Endothelial cell of umbilical vein (primary cell): ENCODE data around the gene IRF2. TPM values are rescaled to one million over a fixed set of nuclear protein-coding genes. Genes with fewer than 3 reads are reported as not detected.

Experiments
- Bru-seq: library from RNA; stranded (reverse); fragments of 400-500 nt; gene quantifications from one replicate; lab custom pipeline; 2021; lab: Mats Ljungman, UMichigan
- BruChase-seq, 2 experiments: library from RNA; stranded (reverse); fragments of 400-500 nt; gene quantifications; one replicate each; lab custom pipeline; 2021; lab: Mats Ljungman, UMichigan
- BruUV-seq: library from RNA; stranded (reverse); fragments of 400-500 nt; replicated peaks from 2 replicates; lab custom pipeline; 2021; lab: Mats Ljungman, UMichigan
- CTCF ChIA-PET: fragments of 300-600, 350-600 bp; sonication (Branson Sonifier 250); formaldehyde crosslinking; loops from one replicate; lab custom pipeline; 2021; ENCODE audit warnings: antibody characterized with exemption, inconsistent platforms; lab: Charles Lee
- POLR2A ChIA-PET: fragments of 300-600, 350-600 bp; sonication (Branson Sonifier 250); formaldehyde crosslinking; loops from one replicate; lab custom pipeline; 2021; ENCODE audit warnings: antibody characterized with exemption, inconsistent platforms; lab: Charles Lee
- DNase-seq: peaks from one replicate; pipeline ENCODE4 v3.0.0-alpha.2; 2011; ENCODE audit warnings: low read depth, low spot score
- FAIRE-seq: peaks from 2 replicates; lab custom pipeline; 2011; peaks lifted over from hg19 to GRCh38; lab: Jason Lieb, UNC
- H2AFZ ChIP-seq: 2 replicates; pipeline ENCODE4 v1.6.0; 2012; ENCODE audit warnings: low read depth, low read length, control low read depth, inconsistent platforms
- H3K27ac ChIP-seq: 2 replicates; pipeline ENCODE4 v1.5.1; 2011; ENCODE audit warnings: low read depth, mild to moderate bottlenecking, control low read depth, low read length, moderate library complexity; ENCODE audit not compliant: insufficient read depth
- H3K27me3 ChIP-seq, 2 experiments: 2 replicates each; pipeline versions ENCODE4 v1.6.0 to v1.6.1; 2011; ENCODE audit warnings: low read length in 2 of 2, mixed read lengths in 1 of 2; ENCODE audit not compliant: control insufficient read depth in 2 of 2, insufficient read depth in 2 of 2
- H3K36me3 ChIP-seq, 2 experiments: 2 replicates in 1 of 2; 3 replicates in 1 of 2; pipeline ENCODE4 v1.5.1; 2011; ENCODE audit warnings: low read length in 2 of 2, mild to moderate bottlenecking in 1 of 2, moderate library complexity in 1 of 2; ENCODE audit not compliant: control insufficient read depth in 2 of 2, insufficient read depth in 2 of 2; ENCODE audit errors: extremely low read depth in 1 of 2
- H3K4me1 ChIP-seq: 3 replicates; pipeline ENCODE4 v1.5.1; 2011; ENCODE audit warnings: mild to moderate bottlenecking, low read length; ENCODE audit not compliant: control insufficient read depth, insufficient read depth; ENCODE audit errors: extremely low read depth
- H3K4me2 ChIP-seq: 2 replicates; pipeline ENCODE4 v1.6.1; 2011; ENCODE audit warnings: low read length, control low read depth, mixed read lengths; ENCODE audit not compliant: insufficient read depth
- H3K4me3 ChIP-seq, 3 experiments: fragments of 200-600 bp in 1 of 3; sonication (generic), shearing (Covaris generic) in 1 of 3; replicated peaks in 1 of 3; 2 replicates each; pipeline ENCODE4 v1.5.1; 2011 to 2016; ENCODE audit warnings: control low read depth in 3 of 3, low read length in 3 of 3, mild to moderate bottlenecking in 2 of 3, inconsistent platforms in 1 of 3, low read depth in 1 of 3, moderate library complexity in 1 of 3; ENCODE audit not compliant: insufficient read depth in 1 of 3
- H3K79me2 ChIP-seq: 2 replicates; pipeline ENCODE4 v1.6.0; 2012; ENCODE audit warnings: low read length, inconsistent platforms; ENCODE audit not compliant: control insufficient read depth, insufficient read depth
- H3K9ac ChIP-seq: replicated peaks from 2 replicates; pipeline ENCODE3; 2011; ENCODE audit warnings: low read length, control low read depth; ENCODE audit not compliant: insufficient read depth; ENCODE audit errors: extremely low read depth
- H3K9me1 ChIP-seq: replicated peaks from 3 replicates; pipeline ENCODE4 v1.6.0; 2011; ENCODE audit warnings: mild to moderate bottlenecking, low read length; ENCODE audit not compliant: control insufficient read depth, insufficient read depth; ENCODE audit errors: extremely low read depth
- H3K9me3 ChIP-seq: replicated peaks from 2 replicates; pipeline ENCODE4 v1.5.1; 2012; ENCODE audit warnings: low read length, inconsistent platforms; ENCODE audit not compliant: control insufficient read depth, insufficient read depth
- H4K20me1 ChIP-seq: replicated peaks from 2 replicates; pipeline ENCODE3; 2011; ENCODE audit warnings: mild to moderate bottlenecking, low read length; ENCODE audit not compliant: control insufficient read depth, insufficient read depth; ENCODE audit errors: extremely low read depth
- EZH2 ChIP-seq: IDR thresholded peaks from 2 replicates; pipeline ENCODE4 v1.6.1; 2012; ENCODE audit warnings: borderline replicate concordance, low read depth, mild to moderate bottlenecking, moderate library complexity, low read length, inconsistent platforms; ENCODE audit not compliant: severe bottlenecking
- MYC ChIP-seq: IDR thresholded peaks from one replicate; pipeline ENCODE4 v1.6.1; 2011; ENCODE audit warnings: mild to moderate bottlenecking, low read depth, low read length
- POLR2A ChIP-seq: IDR thresholded peaks from 2 replicates; pipeline ENCODE4 v1.6.1; 2012; ENCODE audit warnings: low read depth, mild to moderate bottlenecking, control low read depth, low read length
- POLR2AphosphoS5 ChIP-seq: IDR thresholded peaks from 2 replicates; pipeline ENCODE4 v1.6.1; 2012; ENCODE audit warnings: low read depth, mild to moderate bottlenecking, control low read depth, low read length, moderate library complexity; ENCODE audit not compliant: insufficient read depth
- dilution Hi-C: fragments of 300-500 bp; cut with MboI; formaldehyde crosslinking; loops from one replicate; pipeline ENCODE4 v1.15.0; 2019; ENCODE audit warnings: low sequenced_read_pairs; ENCODE audit not compliant: extremely low pct_ligation_motif_present
- intact Hi-C: fragments of 100-400 bp; cut with micrococcal nuclease; formaldehyde crosslinking; loops from one replicate; pipeline ENCODE4 v1.10.0; 2022
- long read RNA-seq: library from polyadenylated mRNA; stranded (forward); transcript quantifications from one replicate; pipeline ENCODE4 v2.0.0, GENCODE V29; 2021
- polyA minus RNA-seq, 3 experiments: library from RNA; depleted of rRNA, polyadenylated mRNA; stranded (reverse); fragments of >200 nt; gene quantifications; 1 replicate in 1 of 3; 2 replicates in 2 of 3; pipeline ENCODE4 v1.2.3, GENCODE V29; 2011
- polyA plus RNA-seq, 4 experiments: library from polyadenylated mRNA; depleted of rRNA in 3 of 4; stranded (reverse) in 3 of 4; unstranded in 1 of 4; fragments of >200 nt; gene quantifications; 2 replicates each; pipeline versions ENCODE4 v1.2.1 to v1.2.3, GENCODE V29; 2011 to 2012; ENCODE audit warnings: missing spikeins in 1 of 4
- total RNA-seq: library from RNA; stranded (reverse); gene quantifications from 2 replicates; pipeline ENCODE4 v1.2.3, GENCODE V29; 2021

The IRF2 gene
- 24.6 and 27.6 TPM in 2 replicates for total RNA-seq
- 25.8 and 26.9 TPM in 2 replicates for polyA plus RNA-seq
- polyA plus RNA-seq (2011; cell fraction: cytosol; rRNA removed): 23.0 and 25.0 TPM in 2 replicates
- 23.1 and 24.0 TPM in 2 replicates for polyA plus RNA-seq (2011; cell fraction: nucleus; rRNA removed)
- polyA plus RNA-seq (2012): 16.1 and 16.2 TPM in 2 replicates
- polyA minus RNA-seq: 30.9 and 32.6 TPM in 2 replicates
- polyA minus RNA-seq (2011; cell fraction: cytosol; rRNA and poly(A)+ RNA removed): 15.4 TPM
- polyA minus RNA-seq (2011; cell fraction: nucleus; rRNA and poly(A)+ RNA removed): 16.3 and 16.8 TPM in 2 replicates
- percentile 70 among the genes with signal in this experiment for Bru-seq, nascent RNA
- percentile 62 among the genes with signal in this experiment for BruChase-seq, experiment 1, labeled RNA remaining after a 6-hour chase
- BruChase-seq, experiment 2, labeled RNA remaining after a 2-hour chase: percentile 60 among the genes with signal in this experiment
- long read RNA-seq, transcript IRF2-201 (9 exons, 2,303 nt): major isoform, 39 of 50 reads
- long read RNA-seq, partial matches to known transcripts: 0 of 50 reads
- long read RNA-seq, other reads (novel, unspliced or antisense): 11 of 50 reads

DNA sequence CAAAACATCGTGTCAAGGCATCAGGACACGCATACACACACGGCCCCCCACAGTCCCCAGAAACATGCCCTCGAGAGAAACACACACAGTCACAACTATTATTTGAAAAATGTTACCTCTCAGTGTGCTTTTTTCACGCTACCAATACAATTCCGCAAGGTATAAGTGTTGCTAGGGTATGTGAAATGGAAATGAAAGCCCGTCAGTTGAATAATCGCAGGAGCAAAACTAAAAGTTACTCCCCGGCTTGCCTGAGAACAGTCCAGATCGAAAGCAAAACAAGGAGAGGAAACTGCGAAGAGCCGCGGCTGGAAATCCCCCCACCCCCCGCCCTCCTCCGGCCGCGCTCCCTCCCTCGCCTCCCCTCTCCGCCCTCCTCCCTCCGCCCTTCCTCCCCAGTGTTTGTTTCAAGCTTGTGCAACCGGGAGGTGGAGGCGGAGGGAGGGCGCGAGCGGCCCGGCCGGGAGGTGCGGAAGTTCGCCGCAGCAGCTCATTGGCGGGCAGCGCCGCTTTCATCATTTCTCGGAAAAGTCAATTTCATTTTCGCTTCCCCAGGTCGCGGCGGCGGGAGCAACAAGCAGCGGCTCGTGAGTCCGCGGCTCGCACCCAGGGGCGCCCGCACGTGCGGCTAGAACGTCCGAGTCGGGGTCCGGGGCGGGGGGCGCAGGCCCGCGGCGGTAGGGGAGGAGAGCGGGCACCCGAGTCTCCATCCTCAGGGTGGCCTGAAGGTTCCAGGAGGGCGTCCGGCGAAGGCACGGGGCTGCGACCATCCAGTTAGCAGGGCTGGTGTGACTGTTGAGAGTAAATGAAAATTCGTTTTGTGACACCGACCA is at the start of gene IRF2:
TSS of gene IRF2 (minus strand) at position 288 of the 833 bp plus-strand sequence. CDS start 45,486 bp downstream, outside the sequence.
- H3K36me3 ChIP-seq: no peaks in the 10 kb centered on the region
- FAIRE-seq (peak; percentile 96), DNase-seq (peak; percentile 98)
- H3K79me2 ChIP-seq: peaks cover 46% of the 10 kb centered on the region
- H3K27me3 ChIP-seq: no peaks in the 10 kb centered on the region
- H2AFZ ChIP-seq: peak within 1 kb of the TSS; percentile 45
- H3K4me3 ChIP-seq: peak within 1 kb of the TSS; percentile 86 to 98 (median 96)
- CTCF ChIA-PET: interaction anchor here (0.6 to 2.9 kb wide), 12 partner anchors 10 to 260 kb away, joined by 3 to 40 read pairs (median 5); partner anchors contain the start of gene CENPU
- H3K27ac ChIP-seq: peak within 1 kb of the TSS; percentile 82
- H3K4me1 ChIP-seq: peaks cover 26% of the 10 kb centered on the region
- H3K9ac ChIP-seq: peak within 1 kb of the TSS; percentile 85
- no peaks in the 10 kb centered on the region for H4K20me1 ChIP-seq
- H3K9me1 ChIP-seq: no peaks in the 10 kb centered on the region
- peak within 1 kb of the TSS; percentile 90 for H3K4me2 ChIP-seq
- BruUV-seq: TSS peak; percentile 43
- dilution Hi-C loops: no loop called here
- H3K9me3 ChIP-seq: no peaks in the 10 kb centered on the region
- POLR2A ChIA-PET: interaction anchor here (0.6 to 1.6 kb wide), 13 partner anchors 10 to 210 kb away, joined by 3 to 10 read pairs (median 5); partner anchors contain the start of genes CASP3 and PRIMPOL
- intact Hi-C loops: loop anchor here (1.0 to 10.0 kb wide), 12 partner anchors 63 to 350 kb away; partner anchors contain the start of genes ACSL1, CASP3, CENPU and PRIMPOL
- TF ChIP-seq POLR2AphosphoS5: peak; percentile 75
- TF ChIP-seq EZH2: no peak
- TF ChIP-seq POLR2A: peak; percentile 74
- no peak for TF ChIP-seq MYC
